HG03565 (cell line): ENCODE results near the gene C14orf119.

Source experiments
- ATAC-seq: cut with Tn5 transposase; IDR thresholded peaks from one replicate; pipeline ENCODE4 v1.9.1; 2021; ENCODE audit warnings: mild to moderate bottlenecking, moderate library complexity; ENCODE audit not compliant: unreplicated experiment

Gene C14orf119

GRCh38 chr14:23146351-23146910, 51.1 kb downstream of the C14orf119 start:
- no peak for ATAC-seq

DNA sequence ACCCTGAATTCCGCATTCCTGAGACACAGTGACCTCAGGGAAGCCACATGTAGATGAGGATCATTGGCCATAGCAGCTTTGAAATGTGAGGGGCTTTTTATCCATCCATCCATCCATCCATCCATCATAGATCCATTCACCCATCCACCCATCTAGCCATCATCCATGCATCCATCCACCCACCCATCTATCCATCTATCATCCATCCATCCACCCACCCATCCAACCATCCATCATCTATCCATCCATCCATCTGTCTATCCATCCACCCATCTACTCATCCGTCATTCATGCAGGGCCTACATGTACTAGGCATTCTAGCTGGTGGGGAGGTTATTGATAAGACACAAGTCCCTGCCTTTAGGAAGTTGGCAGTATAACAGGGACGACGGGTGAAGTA, 51.7 kb downstream of the C14orf119 start:
- no peak for ATAC-seq

- ATAC-seq: no peak
These were observed 52.4 kb downstream of the C14orf119 start for GRCh38 chr14:23147676-23148075.

DNA sequence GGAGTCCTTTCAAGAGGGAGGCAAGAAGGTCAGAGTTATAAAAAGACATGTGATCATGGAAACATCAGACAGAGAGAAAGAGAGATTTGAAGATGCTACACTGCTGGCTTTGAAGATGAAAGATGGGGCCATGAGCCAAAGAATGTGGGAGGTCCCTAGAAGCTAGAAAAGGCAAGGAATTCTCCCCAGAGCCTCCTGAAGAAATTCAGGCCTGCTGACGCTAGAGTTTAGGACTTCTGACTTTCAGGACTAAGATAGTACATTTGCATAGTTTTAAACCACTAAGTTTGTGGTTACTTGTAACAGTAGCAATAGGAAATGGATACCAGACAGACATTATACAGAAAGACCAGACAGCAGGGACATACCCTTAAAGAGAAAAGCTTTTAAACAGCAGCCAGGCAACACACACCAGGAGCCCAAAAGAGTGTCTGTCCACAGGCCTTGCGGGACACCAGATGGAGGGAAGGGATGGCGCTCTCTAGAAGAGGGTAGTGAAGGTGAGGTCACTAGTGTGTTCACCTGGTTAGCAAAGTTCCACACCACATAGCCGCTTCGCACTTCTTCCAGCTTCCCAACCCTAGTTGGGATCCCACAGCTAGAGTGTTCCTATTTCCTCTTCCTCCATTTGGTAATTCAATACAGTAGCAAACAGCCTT, 53.4 kb downstream of the C14orf119 start:
- no peak for ATAC-seq

- no peak for ATAC-seq
These were observed 54.4 kb downstream of the C14orf119 start for GRCh38 chr14:23149745-23150144.
